H9 (cell line): ENCODE data around the gene EVI5L. TPM values are rescaled to one million over a fixed set of nuclear protein-coding genes. Genes with fewer than 3 reads are reported as not detected.

Experiments used
- DNase-seq: peaks from one replicate; pipeline ENCODE4 v3.0.0-alpha.2; 2017
- H2AFZ ChIP-seq: one replicate; pipeline ENCODE4 v1.6.1; 2013; ENCODE audit warnings: mild to moderate bottlenecking, low read length, control low read depth, moderate library complexity
- H2AK5ac ChIP-seq: 2 replicates; pipeline ENCODE4 v1.6.1; 2013; ENCODE audit warnings: low read length, control low read depth, mixed read lengths; ENCODE audit not compliant: insufficient read length
- H2BK120ac ChIP-seq: one replicate; pipeline ENCODE4 v1.6.1; 2013; ENCODE audit warnings: low read depth, mild to moderate bottlenecking, low read length, control low read depth, inconsistent platforms; ENCODE audit not compliant: poor library complexity, severe bottlenecking
- H2BK12ac ChIP-seq: 2 replicates; pipeline ENCODE4 v1.6.1; 2013; ENCODE audit warnings: low read length, control low read depth, mixed read lengths, low read depth; ENCODE audit not compliant: insufficient read length
- H2BK15ac ChIP-seq: 2 replicates; pipeline ENCODE4 v1.6.1; 2013; ENCODE audit warnings: low read depth, low read length, control low read depth
- H2BK20ac ChIP-seq: one replicate; pipeline ENCODE4 v1.6.1; 2013; ENCODE audit warnings: low read depth, mild to moderate bottlenecking, low read length, control low read depth, inconsistent platforms; ENCODE audit not compliant: poor library complexity, severe bottlenecking
- H2BK5ac ChIP-seq: 2 replicates; pipeline ENCODE4 v1.6.1; 2013; ENCODE audit warnings: low read length, control low read depth, mixed read lengths; ENCODE audit not compliant: insufficient read length
- H3K14ac ChIP-seq: 2 replicates; pipeline ENCODE4 v1.6.1; 2013; ENCODE audit warnings: low read length, control low read depth; ENCODE audit not compliant: insufficient read depth
- H3K18ac ChIP-seq: 2 replicates; pipeline ENCODE4 v1.6.1; 2013; ENCODE audit warnings: low read depth, mild to moderate bottlenecking, mixed read lengths, low read length, control low read depth; ENCODE audit not compliant: insufficient read length
- H3K23ac ChIP-seq: 2 replicates; pipeline ENCODE4 v1.6.1; 2013; ENCODE audit warnings: low read length, control low read depth, mixed read lengths, low read depth; ENCODE audit not compliant: insufficient read length
- H3K23me2 ChIP-seq: 2 replicates; pipeline ENCODE4 v1.6.1; 2013; ENCODE audit warnings: low read depth, mild to moderate bottlenecking, mixed read lengths, low read length, control low read depth; ENCODE audit not compliant: insufficient read length, poor library complexity, severe bottlenecking
- H3K27ac ChIP-seq: 2 replicates; pipeline ENCODE4 v1.5.1; 2013; ENCODE audit warnings: low read length, control low read depth, mixed read lengths, low read depth; ENCODE audit not compliant: insufficient read length
- H3K27me3 ChIP-seq: 2 replicates; pipeline ENCODE4 v1.6.1; 2013; ENCODE audit warnings: low read length, control low read depth, inconsistent platforms; ENCODE audit not compliant: insufficient read depth
- H3K4ac ChIP-seq: 2 replicates; pipeline ENCODE4 v1.6.1; 2013; ENCODE audit warnings: low read depth, mild to moderate bottlenecking, control low read depth, inconsistent platforms, low read length, moderate library complexity
- H3K4me1 ChIP-seq: 2 replicates; pipeline ENCODE4 v1.6.1; 2013; ENCODE audit warnings: low read length, control low read depth, inconsistent platforms; ENCODE audit not compliant: insufficient read depth
- H3K4me2 ChIP-seq: 2 replicates; pipeline ENCODE4 v1.6.1; 2013; ENCODE audit warnings: low read length, control low read depth, mixed read lengths; ENCODE audit not compliant: insufficient read length, insufficient read depth
- H3K56ac ChIP-seq: 2 replicates; pipeline ENCODE4 v1.6.1; 2013; ENCODE audit warnings: low read depth, mild to moderate bottlenecking, mixed read lengths, low read length, control low read depth; ENCODE audit not compliant: insufficient read length
- H3K79me1 ChIP-seq: 2 replicates; pipeline ENCODE4 v1.6.1; 2013; ENCODE audit warnings: low read depth, mild to moderate bottlenecking, moderate library complexity, low read length, control low read depth, inconsistent platforms; ENCODE audit not compliant: insufficient read depth, poor library complexity, severe bottlenecking
- H3K79me2 ChIP-seq: 2 replicates; pipeline ENCODE4 v1.6.1; 2013; ENCODE audit warnings: low read length, control low read depth, inconsistent platforms; ENCODE audit not compliant: insufficient read depth
- H3K9ac ChIP-seq: 2 replicates; pipeline ENCODE4 v1.6.1; 2013; ENCODE audit warnings: low read length, control low read depth, mixed read lengths; ENCODE audit not compliant: insufficient read length; ENCODE audit errors: extremely low read depth
- H3K9me3 ChIP-seq: one replicate; pipeline ENCODE4 v1.6.1; 2013; ENCODE audit warnings: low read depth, low read length, inconsistent platforms; ENCODE audit not compliant: control insufficient read depth
- H3T11ph ChIP-seq: one replicate; pipeline ENCODE4 v1.6.1; 2013; ENCODE audit warnings: mild to moderate bottlenecking, low read length, control low read depth, inconsistent platforms
- H4K20me1 ChIP-seq: one replicate; pipeline ENCODE4 v1.6.1; 2013; ENCODE audit not compliant: control insufficient read depth, insufficient read length, insufficient read depth
- H4K5ac ChIP-seq: 2 replicates; pipeline ENCODE4 v1.6.1; 2013; ENCODE audit warnings: low read depth, mild to moderate bottlenecking, mixed read lengths, low read length, control low read depth; ENCODE audit not compliant: insufficient read length
- H4K8ac ChIP-seq: replicated peaks from 2 replicates; pipeline ENCODE4 v1.6.1; 2013; ENCODE audit warnings: low read length, control low read depth, mixed read lengths, low read depth; ENCODE audit not compliant: insufficient read length
- H4K91ac ChIP-seq: 2 replicates; pipeline ENCODE4 v1.6.1; 2013; ENCODE audit warnings: low read depth, mild to moderate bottlenecking, moderate library complexity, mixed read lengths, low read length, control low read depth; ENCODE audit not compliant: insufficient read length
- H3K27ac Mint-ChIP-seq, 3 experiments: 2 replicates in 2 of 3; 3 replicates in 1 of 3; pipeline ENCODE4 v1.8.0; 2020 to 2021; ENCODE audit warnings: mixed read lengths in 3 of 3, mild to moderate bottlenecking in 1 of 3, moderate library complexity in 1 of 3
- H3K27me3 Mint-ChIP-seq: 2 replicates; pipeline ENCODE4 v1.8.0; 2021; ENCODE audit warnings: low read depth, mild to moderate bottlenecking, moderate library complexity, mixed read lengths
- H3K36me3 Mint-ChIP-seq, 3 experiments: 2 replicates in 2 of 3; 3 replicates in 1 of 3; pipeline ENCODE4 v1.8.0; 2020 to 2021; ENCODE audit warnings: low read depth in 3 of 3, mixed read lengths in 3 of 3; ENCODE audit not compliant: insufficient read depth in 1 of 3
- H3K4me1 Mint-ChIP-seq, 2 experiments: 2 replicates each; pipeline ENCODE4 v1.8.0; 2020; ENCODE audit warnings: mixed read lengths in 2 of 2
- H3K4me3 Mint-ChIP-seq, 2 experiments: 2 replicates in 1 of 2; 3 replicates in 1 of 2; pipeline ENCODE4 v1.8.0; 2020 to 2021; ENCODE audit warnings: mild to moderate bottlenecking in 2 of 2, mixed read lengths in 2 of 2, moderate library complexity in 1 of 2
- H3K9me3 Mint-ChIP-seq, 2 experiments: 2 replicates in 1 of 2; 3 replicates in 1 of 2; pipeline ENCODE4 v1.8.0; 2020; ENCODE audit warnings: mild to moderate bottlenecking in 2 of 2, mixed read lengths in 2 of 2, moderate library complexity in 1 of 2
- CTCF ChIP-seq: fragments of 200-600 bp; sonication (generic); conservative IDR thresholded peaks from 3 replicates; pipeline ENCODE4 v1.8.0; 2021; ENCODE audit warnings: antibody characterized with exemption, mild to moderate bottlenecking
- WGBS: extraction: QIAGEN DNeasy Blood & Tissue Kit; methylation state at CpG from one replicate; pipeline ENCODE4 v1.1.7; 2013; ENCODE audit warnings: missing lambda C conversion rate, low lambda C conversion rate, mixed read lengths; ENCODE audit not compliant: insufficient read length; ENCODE audit errors: extremely low coverage; 5-methylcytosine and 5-hydroxymethylcytosine counted together
- total RNA-seq: library from RNA; stranded (reverse); gene quantifications from 2 replicates; pipeline ENCODE4 v1.2.1, GENCODE V29; 2021

EVI5L gene
- total RNA-seq, 1 experiment from 2014 or later: 7.1 TPM

DNA sequence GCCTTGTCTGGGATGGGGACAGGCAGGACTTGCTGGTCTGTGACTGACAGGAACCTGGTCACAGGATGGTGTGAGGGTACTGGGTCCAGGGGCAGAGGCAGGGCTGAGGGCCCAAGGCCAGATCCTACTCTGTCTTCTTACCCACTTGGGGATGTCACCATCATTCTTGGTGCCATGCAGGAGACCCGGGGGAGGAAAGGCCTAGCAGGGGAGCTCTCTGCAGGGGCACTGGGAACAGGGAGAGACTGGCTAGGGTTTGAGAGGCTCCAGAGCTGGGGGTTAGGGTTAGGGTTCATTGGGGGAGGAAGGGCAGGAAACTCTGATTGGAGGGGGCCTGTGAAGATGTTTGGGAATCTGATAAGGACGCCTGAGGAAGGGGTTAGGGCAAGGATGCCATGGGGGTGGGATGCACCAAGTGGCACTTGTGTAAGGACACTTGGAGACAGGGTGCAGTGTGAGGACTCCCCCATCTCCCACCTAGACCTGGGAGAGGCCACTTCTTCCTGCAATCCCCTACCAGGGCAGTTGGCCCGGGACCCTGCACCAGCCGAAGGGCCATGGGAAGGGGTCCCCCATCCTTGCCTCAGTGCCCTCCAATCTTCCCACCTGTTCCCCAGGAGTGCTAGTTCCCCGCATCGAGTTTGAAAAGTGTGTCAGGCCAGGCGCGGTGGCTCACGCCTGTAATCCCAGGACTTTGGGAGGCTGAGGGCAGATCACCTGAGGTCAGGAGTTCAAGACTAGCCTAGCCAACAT lies 37.2 kb downstream of the EVI5L start:
- WGBS: no CpG with 5 or more reads among the region's 9 CpGs

More for the DNA sequence above, 37.2 kb downstream of the EVI5L start:
- no peak overlapping the region for H2BK12ac ChIP-seq
- H2BK5ac ChIP-seq: no peak overlapping the region
- H3K4ac ChIP-seq: no peak overlapping the region
- H2BK15ac ChIP-seq: no peak overlapping the region
- H3K27me3 ChIP-seq: peaks cover 4% of the 10 kb centered on the region; the same call in 1 of the 2 replicates
- H3T11ph ChIP-seq: no peak overlapping the region
- H4K20me1 ChIP-seq: peaks cover 5% of the 10 kb centered on the region
- no peak overlapping the region for H2AK5ac ChIP-seq
- H2AFZ ChIP-seq: no peak overlapping the region
- no peak overlapping the region for H4K8ac ChIP-seq
- H3K23me2 ChIP-seq: peaks cover 21% of the 10 kb centered on the region
- no peaks in the 10 kb centered on the region for H3K79me1 ChIP-seq
- no peak overlapping the region for H4K5ac ChIP-seq
- no peaks in the 10 kb centered on the region; the same call in 1 of the 2 replicates for H3K4me1 ChIP-seq
- no peak overlapping the region for H3K4me2 ChIP-seq
- no peaks in the 10 kb centered on the region for H3K79me2 ChIP-seq
- H4K91ac ChIP-seq: no peak overlapping the region
- TF ChIP-seq CTCF: no peak
- no peak overlapping the region for H3K23ac ChIP-seq
- DNase-seq: no peak
- H3K9me3 Mint-ChIP-seq: no peaks in the 10 kb centered on the region
- no peak overlapping the region for H2BK20ac ChIP-seq
- H3K56ac ChIP-seq: no peak overlapping the region
- no peak overlapping the region for H3K27ac Mint-ChIP-seq
- H3K9ac ChIP-seq: no peak overlapping the region
- H3K4me1 Mint-ChIP-seq: peaks cover 18 to 40% of the 10 kb centered on the region in 2 experiments
- no peak overlapping the region for H3K27ac ChIP-seq
- no peak overlapping the region; a peak in 1 of 5 replicates for H3K4me3 Mint-ChIP-seq
- H3K36me3 Mint-ChIP-seq: peaks cover 0 to 6% (median 2%) of the 10 kb centered on the region in 3 experiments; a peak in 2 of 7 replicates
- no peaks in the 10 kb centered on the region for H3K9me3 ChIP-seq
- H3K14ac ChIP-seq: no peak overlapping the region; the same call in 1 of the 2 replicates
- no peak overlapping the region for H2BK120ac ChIP-seq
- H3K27me3 Mint-ChIP-seq: peaks cover 45% of the 10 kb centered on the region
- H3K18ac ChIP-seq: no peak overlapping the region
